Stimulated activated CD8-positive, alpha-beta memory T cell treated with anti-CD3 and anti-CD28 coated beads, Interleukin-12 subunit alpha, Interleukin-12 subunit beta, amount 100 ng/mL, for 4 hours (primary cell): Measurements from ENCODE around the gene PIM2.
A peak's percentile ranks its signal among the peaks of the same experiment; 100 is the strongest.

Experiments
- DNase-seq: peaks from one replicate; pipeline ENCODE4 v3.0.0-alpha.2; 2020; ENCODE audit warnings: low read depth

PIM2 gene

DNA sequence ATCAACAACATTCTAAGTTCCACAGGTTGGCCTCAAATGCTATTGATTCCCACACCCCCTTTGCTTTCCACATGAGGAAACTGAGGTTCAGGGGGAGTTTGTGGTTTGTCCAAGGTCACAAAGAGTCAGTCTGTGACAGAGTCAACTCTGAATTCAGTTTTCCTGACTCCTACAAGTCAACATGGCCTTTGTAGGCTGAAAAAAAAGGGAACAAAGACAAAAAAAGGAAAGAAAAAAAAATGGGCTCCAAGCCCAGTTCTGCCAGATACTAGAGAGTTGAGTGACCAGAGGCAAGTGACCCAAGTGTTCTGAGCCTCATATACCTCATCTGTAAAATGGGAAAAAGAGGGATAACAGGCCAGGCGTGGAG lies 16.5 kb upstream of the PIM2 start:
- DNase-seq = no peak

DNA sequence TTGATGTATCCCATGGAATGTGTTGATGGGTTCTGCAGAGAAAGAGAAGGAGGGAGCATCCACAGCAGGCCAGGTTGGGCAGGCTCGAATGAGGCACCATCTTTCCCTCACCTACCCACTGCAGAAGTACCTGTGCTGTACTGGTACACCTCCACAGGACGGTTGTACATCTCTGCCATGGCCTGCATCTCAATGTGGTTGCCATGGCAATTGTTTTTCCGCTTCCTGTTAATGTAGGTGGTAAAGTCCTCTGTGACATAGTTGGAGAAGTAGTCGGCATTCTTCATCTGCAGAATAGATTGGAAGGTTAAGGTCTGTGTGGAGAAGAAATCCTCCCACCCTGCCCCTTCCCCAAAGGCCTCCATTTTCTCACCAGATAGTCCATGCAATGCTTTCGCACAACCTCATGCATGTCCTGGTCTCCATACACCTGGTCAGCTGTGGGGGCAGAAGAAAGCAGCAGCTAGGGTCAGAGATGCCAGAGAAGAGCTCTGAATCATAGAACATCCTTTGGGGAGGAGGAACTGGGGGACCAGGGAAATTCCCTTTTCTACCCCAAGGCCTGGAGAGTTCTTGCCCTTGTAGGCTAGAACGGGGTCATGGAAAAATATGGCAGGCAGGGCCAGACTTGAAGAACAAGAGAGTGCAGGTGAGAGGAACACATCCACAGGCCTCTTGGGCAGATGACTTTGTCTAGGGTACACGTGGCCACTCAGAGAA lies 15.9 kb upstream of the PIM2 start:
- no peak for DNase-seq

DNA sequence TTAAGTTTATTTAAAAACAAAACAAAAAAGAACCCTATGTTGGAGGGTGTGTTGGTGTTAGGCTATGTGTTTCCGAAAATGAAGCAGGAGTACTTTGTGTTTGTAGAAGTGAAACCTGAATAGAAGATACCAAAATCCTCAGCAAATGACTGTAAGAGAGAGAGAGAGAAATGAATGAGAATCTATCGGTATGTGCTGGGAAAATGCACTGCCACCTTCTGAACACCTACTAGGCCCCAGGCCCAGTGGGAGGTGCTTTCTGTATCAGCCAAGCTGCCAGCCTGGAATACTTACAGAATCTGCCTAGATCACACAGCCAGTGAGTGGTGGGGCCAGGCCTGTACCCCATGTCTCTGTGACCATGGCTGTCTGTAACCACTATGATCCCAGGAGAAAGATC lies 14.9 kb upstream of the PIM2 start:
- DNase-seq = no peak

DNA sequence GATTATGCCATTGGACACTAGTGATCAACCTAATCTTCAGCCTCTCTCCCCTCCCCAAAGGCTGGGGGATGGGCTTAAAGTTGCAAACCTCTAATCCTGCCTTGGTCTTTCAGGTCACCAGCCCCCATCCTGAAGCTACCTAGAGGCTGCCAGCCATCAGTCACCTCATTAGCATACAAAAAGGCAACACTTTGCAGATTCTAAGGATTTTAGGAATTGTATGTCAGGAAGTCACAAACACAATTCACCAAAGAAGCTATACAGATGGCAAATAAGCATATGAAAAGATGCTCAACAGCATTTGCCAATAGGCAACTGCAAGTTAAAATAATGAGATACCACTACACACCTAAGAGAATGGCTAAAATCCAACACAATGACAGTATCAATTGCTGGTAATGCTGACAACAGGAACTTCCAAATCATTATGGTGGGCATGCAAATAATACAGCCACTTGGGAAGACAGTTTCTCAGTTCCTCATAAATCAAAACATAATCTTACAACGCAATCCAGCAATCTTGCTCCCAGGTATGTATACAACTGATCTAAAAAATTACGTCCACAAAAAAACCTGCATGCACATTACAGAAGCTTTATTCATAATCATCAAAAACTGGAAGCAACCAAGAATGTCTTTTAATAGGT lies 9.0 kb upstream of the PIM2 start:
- DNase-seq = no peak

DNA sequence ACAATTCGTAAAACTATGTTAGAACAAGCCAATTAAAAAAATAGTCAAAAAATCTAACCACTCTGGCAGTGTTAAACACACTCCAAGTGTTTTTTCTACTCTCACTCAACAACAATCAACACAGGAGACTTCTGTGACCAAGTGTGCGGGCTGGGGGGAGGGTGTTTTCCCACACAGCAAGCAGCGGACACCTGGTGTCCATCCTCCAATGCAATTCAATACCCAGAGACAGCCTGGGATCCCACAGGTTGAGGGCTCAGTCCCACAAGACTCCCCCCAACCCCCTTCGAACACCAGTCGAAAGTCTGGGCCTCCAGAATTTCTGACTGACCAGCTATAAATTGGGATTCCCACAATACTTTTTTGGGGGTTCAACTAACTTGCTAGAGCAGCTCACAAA lies 8.3 kb upstream of the PIM2 start:
- no peak for DNase-seq

DNA sequence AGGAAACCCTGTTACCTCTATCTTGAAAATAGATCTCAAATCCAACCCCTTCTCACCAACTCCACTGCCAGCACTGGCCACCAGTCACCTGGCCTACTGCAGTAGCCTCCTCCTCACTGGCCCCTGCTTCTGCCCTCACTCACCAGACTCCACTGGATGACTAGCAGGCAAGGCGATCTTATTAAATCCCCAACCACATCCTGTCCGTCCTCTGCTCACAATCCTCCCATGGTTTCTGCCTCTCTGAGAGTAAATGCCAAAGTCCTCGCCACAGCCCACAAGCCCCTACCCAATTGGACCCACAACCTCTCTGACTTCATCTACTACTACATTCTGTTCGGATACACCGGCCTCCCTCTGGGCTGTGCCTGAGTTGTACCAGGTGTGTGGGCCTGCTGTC lies 5.4 kb upstream of the PIM2 start:
- no peak for DNase-seq

DNA sequence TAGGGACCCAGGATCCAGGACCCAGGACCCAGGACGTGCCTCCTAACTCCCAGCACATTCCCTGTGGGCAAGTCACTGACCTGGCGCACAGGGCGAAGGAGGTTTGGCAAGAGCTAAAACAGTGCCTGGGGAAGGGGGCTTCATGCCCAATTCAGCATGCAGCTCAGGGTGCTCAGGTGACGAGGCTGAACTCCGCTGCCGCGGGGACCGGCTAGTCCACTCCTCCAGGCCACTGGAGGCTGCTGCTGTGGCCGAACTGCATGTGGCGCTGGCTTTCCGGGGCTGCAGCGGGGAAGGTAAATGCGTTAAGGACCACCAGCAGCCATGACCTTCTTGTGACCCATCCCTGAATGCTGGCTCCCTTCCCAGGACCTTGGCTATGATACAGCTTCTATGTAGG lies 4.9 kb upstream of the PIM2 start:
- DNase-seq = no peak

DNA sequence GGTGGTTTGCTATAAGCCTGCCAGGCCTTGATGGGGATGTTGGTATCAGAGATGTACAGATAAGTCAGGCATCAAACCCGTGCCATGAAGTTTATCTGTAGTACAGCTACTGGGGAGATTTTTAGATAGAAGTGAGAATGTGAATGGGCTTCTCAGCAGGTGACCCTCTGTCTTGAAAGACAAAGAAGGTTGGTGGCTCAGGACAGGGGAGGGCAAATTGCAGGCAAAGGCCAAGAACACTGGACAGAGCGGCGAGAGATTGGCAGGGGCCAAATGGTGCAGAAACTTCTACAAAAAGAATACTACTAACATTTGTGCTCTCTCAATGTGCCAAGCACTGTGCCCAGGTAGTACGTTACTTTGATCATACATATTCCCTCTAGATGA lies 1.9 kb upstream of the PIM2 start:
- no peak for DNase-seq

DNA sequence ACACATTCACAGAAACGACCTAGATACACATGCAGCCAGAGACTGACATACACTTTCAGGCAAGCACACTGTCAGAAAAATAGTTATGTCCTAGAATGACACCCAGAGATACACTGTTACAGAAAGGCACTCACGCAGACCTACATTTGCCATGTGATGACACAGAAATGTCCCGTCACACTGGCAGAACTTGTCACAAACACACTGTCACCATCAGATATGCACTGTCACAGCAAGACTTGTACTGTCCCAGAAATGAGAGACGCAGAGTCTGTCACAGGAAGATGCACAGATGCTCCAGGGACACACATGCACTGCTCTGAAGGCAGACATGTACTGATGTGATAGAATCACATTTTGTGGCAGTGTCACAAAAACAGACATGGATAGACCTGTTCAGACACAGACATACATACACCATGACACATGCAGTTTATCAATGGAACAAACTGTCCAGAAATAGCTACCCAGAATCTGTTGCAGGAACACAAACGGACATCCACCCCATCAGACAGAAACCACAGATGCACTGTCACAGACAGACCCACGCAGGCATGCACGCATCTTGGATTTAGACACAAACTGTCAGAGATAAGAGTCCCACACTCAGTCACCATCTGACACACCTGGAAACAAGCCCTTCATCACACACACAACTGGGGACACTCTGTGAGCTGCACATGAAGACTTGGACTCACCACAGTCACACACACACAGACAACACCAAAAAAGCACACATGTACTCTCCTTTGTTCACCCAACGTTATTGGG lies 1.3 kb upstream of the PIM2 start:
- DNase-seq = no peak

DNA sequence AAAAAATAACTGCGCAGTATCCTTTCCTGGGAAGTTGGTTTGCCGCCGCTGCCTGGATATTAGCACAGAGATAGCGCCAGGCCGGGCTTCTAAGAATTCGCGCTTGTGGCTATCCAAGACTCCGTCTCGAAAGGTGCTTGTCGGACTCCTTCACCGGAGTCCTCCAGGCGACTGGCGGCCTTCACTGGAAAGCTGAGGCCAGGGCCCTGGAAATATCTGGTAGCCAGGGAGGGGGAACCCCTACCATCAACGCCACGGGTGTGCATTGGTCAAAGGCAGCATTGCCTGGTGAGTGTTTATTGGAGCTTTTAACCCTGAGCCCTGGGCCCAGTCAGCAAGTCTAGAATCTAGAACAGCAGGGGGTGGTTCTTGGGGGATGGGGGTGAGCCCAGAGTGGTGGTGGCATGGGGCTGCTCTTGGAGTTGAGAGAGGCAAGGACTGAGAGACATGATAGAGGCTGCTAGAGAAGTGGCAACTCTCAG lies 577 bp upstream of the PIM2 start:
- DNase-seq = no peak

DNA sequence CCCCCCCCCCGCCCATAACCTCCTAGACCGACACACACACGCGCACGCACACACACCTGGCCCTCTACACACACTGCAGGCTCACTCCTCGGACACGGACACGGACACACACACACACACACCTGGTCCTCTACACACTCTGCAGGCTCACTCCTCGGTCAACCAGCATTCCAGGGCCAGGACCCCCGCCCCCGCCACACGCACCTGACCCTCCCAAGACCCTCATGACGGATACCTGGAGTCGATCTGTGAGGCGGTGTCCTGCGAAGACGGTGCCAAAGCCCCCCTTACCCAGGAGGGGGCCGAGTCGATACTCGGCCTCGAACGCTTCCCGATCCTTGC lies 552 bp downstream of the PIM2 start:
- no peak for DNase-seq

DNA sequence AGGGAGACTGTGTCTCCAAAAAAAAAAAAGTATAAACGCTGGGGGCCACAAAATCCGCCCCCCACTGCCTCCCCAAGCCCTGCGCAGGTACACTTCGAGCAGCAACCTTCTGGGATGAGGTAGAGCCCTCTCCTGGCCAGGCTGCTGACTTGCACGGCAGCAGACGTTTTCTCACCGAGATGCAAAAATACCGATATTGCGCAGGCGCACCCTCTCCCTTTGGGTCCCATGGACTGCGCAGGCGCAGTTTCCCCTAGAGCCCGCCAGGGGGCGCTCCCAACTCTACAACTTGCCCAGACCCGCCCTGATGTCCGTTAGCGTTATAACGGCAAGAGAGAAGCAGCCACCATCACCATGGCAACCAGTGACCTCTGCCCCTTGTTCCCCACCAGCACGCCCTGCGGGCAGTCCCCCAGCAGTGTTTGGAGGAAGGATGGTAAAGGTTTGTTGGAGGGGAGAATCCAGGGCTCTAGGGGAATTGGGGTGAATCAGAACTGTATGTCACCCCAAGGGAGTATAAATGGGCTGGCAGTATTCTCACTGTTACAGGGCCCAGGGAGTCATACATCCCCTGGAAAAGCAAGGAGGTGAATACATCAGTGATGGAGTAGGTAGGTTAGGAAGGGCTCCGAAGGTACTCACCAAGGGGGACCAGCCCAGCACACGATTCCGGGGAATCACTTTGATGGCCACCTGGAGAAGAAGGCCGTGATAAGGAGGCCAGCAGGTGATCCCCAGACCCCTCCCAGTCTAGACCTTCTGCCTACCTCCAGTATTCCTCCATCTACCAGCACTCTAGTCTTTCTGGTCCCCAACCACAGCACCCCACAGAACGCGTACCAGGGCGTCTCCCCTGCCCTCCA lies 1.5 kb downstream of the PIM2 start:
- peak; percentile 74 for DNase-seq

DNA sequence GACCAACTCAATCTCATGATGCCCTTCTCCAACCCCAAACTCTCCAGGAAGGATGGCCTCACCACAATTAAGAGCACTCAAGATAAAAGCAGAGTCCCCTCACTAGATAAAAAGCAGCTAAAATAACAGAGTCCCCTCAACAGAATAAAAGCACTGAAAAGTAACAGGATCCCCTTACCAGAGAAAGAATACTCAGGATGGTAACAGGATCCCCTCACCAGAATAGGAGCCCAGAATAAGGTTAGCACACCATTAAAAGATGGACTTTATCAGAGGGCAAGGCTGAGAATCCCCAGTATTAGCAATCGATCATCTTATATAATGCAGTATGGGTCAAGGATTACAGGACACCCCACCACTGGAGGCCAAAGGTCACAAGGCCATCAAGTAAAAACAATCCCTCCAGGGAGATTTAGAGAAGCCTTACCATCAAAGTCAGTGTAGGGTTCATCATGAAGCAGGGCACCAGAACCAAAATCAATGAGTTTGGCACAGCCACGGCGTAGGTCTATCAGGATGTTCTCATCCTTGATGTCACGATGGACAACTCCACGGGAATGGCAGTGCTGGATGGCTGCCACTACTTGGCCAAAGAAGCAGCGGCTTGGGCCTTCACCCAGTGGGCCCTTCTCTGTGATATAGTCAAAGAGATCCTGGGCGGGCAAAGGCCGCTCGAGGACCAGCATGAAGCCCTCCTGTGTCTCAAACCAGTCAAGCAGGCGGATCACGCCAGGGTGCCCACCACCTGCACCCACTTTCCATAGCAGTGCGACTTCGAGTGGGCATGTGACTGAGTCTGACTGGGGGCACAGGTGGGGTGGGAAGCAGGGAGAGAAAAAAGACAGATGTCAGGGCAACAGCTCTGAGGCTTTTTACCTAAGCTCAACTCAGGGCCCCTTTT lies 4.0 kb downstream of the PIM2 start:
- no peak for DNase-seq

DNA sequence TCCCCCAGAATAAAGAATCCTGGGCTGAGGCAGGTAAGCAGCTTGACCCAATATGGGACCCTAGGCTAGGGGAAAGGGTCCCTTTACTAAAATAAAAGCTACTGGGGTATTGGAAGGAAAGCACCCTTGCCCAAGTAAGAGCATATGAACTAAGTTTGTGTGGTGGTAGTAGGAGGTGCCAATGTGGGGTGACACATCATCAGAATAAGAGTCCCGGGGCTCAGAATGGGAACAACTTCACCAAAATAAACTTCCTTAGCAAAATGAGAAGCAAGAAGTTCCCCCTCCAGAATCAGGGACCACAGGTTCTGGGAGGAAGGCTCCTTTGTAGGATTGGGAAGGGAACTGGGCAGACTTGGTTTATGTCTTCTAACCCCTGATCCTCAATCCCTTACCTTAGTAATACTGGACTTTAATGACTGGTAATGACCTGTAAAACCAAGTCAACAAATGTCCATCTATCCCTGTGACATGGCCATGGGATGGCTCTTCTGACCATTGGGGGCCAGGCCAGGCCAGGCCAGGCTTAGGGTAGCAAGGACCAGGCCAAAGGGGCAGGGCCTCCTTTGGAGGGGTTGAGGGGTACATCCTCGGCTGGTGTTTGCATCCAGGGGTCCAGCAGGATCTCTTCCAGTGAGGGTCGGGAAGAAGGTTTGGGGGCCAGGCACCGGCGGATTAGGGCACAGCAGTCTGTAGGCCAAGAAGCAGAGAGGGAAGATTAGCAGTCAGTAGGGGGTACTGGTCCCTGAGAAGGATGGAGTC lies 5.0 kb downstream of the PIM2 start:
- no peak for DNase-seq

DNA sequence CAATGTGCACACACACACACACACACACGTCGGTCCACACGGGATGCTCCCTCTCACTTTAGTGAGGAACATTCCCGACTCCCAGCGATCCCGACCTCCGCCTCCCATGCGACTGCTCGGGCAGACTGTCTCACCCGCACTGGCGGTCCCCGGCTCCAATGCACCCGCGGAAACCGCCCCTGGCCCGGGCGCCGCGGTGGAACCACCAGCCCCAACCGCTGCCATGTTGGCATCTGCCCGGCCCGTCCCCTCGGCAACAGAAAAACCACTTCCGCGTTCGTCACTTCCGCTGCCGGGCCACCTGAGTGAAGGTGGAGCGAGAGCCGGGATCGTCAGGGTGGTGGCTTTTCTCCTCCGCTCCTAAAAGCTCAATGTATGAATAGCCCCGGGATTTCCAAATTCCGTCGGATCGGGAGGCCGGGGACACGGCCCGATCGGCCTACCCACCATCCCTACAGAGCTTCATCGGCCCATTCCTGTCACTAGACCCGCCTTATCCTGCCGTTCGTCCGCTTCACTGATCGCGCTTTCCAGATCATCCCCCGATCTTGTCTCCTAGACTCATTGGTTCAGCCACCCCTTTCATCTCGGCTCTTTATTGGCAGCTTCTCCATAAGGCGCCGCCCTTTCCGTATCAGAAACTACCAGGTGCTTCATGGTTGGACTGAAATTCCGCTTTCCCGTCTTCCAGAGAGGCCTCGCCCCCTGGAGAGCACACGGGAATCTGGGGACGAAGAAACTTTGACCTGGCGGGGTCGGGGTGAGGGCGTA lies 7.2 kb downstream of the PIM2 start, which contains the start of gene SLC35A2:
Gene SLC35A2, minus strand, starts transcription at position 235 of the 771 bp plus-strand sequence. Its CDS starts 10 bp downstream, at position 225.
- peak; percentile 74 for DNase-seq

DNA sequence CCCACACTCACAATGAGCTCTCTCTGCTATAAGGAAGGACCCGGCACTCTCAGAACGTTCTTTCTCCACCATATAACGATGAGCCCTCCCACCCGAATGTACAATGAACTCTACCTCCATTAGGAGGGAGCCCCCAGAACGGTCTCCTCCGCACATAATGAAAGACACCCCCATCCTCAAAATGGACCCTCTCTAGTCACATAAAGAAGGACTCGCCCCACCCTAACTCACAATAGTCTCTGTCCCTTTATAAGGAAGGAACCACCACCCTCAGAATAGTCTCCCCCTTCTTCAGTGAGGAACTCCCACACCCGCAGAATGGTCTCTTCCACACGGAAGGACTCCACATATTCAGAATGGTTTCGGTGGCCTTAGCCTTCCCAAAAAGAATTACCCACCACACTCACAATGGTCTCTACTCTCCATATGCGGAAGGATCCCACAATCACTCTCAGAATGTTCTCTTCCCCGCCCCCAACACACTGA lies 7.9 kb downstream of the PIM2 start:
- DNase-seq = no peak

DNA sequence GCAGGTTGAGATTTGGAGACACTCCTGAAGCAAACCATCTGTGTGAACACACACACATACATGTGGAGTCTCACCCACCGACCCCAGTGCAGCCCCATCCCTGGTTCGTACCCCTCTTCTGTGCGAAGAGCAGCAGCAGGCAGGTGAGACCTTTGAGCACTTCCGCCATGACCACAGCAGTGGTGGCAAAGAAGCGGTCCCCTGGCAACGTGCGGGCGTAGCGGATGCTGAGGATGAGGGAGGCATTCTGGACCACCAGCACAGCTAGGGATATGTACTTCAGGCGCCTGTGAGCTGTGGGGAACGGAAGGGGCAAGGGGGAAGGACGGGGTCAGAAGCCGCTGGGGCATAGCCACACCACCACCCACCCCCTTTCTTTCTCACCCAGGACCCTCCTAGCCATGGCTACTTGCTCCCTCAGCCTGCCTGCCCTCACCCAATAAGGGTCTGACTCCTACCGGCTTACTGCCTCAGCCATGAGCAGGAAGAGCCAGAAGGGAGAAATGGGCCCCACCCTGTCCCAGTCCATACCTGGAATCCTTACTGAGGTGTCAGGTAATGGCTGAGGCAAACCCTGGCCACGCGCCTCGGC lies 9.0 kb downstream of the PIM2 start:
- DNase-seq = no peak

DNA sequence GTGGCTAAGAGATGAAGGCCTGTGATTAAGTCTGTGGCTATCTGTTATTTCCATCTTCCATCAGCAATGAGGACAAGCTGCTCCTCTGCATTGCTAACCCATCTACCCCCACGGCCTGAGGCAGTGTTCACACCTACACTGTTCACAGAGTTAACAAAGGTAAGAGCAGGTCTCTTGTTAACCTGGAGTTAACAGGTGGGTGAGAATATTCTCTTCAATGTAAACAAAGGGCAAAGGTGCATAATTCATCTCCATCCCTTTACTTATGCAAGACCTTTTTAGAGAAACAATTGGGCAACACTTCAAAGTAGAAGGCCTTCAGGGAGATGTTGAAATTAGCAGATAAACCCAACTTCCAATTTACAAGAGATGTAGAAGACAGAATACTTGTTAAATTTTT lies 10.2 kb downstream of the PIM2 start:
- no peak for DNase-seq
